T-cell (primary cell): ENCODE measurements around the gene CREBBP. TPM values are rescaled to one million over a fixed set of nuclear protein-coding genes. Genes with fewer than 3 reads are reported as not detected.

ENCODE experiments used
- ATAC-seq, 4 experiments: fragments of 200-7000 bp in 3 of 4; fragments of 150-1000 bp in 1 of 4; cut with Tn5 transposase; replicated peaks in 1 of 4; 1 replicate in 3 of 4; 2 replicates in 1 of 4; pipeline ENCODE4 v1.10.0; 2021; ENCODE audit warnings: moderate library complexity in 3 of 4, mild to moderate bottlenecking in 2 of 4, moderate number of reproducible peaks in 1 of 4
- CTCF ChIA-PET, 2 donors: fragments of 300-600 bp; sonication (Branson Sonifier 250); formaldehyde crosslinking; loops; one replicate each; lab custom pipeline; 2022; ENCODE audit warnings: antibody characterized with exemption in 2 of 2; lab: Charles Lee
- POLR2A ChIA-PET, 2 donors: fragments of 300-600 bp; sonication (Branson Sonifier 250); formaldehyde crosslinking; loops; one replicate each; lab custom pipeline; 2022; ENCODE audit warnings: antibody characterized with exemption in 2 of 2; lab: Charles Lee
- DNase-seq, 35 experiments: peaks; one replicate each; pipeline versions ENCODE4 v3.0.0 to v3.0.0-alpha.2; 2013 to 2023
- H3K27ac ChIP-seq: one replicate; pipeline ENCODE4 v1.5.1; 2013; ENCODE audit warnings: low read length
- H3K27me3 ChIP-seq, 2 experiments: replicated peaks in 1 of 2; 1 replicate in 1 of 2; 2 replicates in 1 of 2; pipeline versions ENCODE4 v1.6.1 to v1.7.0; 2013; ENCODE audit warnings: low read length in 1 of 2, mixed read lengths in 1 of 2; ENCODE audit not compliant: control insufficient read depth in 2 of 2, insufficient read depth in 2 of 2; ENCODE audit errors: extremely low read depth in 1 of 2
- H3K36me3 ChIP-seq, 2 donors: 1 replicate in 1 of 2; 2 replicates in 1 of 2; pipeline versions ENCODE4 v1.6.1 to v1.7.0; 2013; ENCODE audit warnings: low read length in 1 of 2; ENCODE audit not compliant: control insufficient read depth in 2 of 2, insufficient read depth in 1 of 2; ENCODE audit errors: extremely low read depth in 1 of 2
- H3K4me1 ChIP-seq, 2 experiments: 1 replicate in 1 of 2; 2 replicates in 1 of 2; pipeline versions ENCODE4 v1.6.1 to v1.7.0; 2013; ENCODE audit warnings: low read length in 2 of 2, mixed read lengths in 1 of 2; ENCODE audit not compliant: insufficient read depth in 2 of 2, control insufficient read depth in 1 of 2; ENCODE audit errors: extremely low read depth in 1 of 2
- H3K4me3 ChIP-seq, 2 donors: 1 replicate in 1 of 2; 2 replicates in 1 of 2; pipeline versions ENCODE4 v1.5.1 to v1.7.0; 2013; ENCODE audit warnings: mild to moderate bottlenecking in 2 of 2, low read length in 1 of 2, moderate library complexity in 1 of 2; ENCODE audit not compliant: control insufficient read depth in 1 of 2; ENCODE audit errors: extremely low read depth in 1 of 2
- H3K9me3 ChIP-seq: 2 replicates; pipeline ENCODE4 v1.7.0; 2013
- H3K27ac Mint-ChIP-seq, 2 donors: one replicate each; pipeline ENCODE4 v1.8.0; 2020 to 2021; ENCODE audit warnings: mild to moderate bottlenecking in 2 of 2, mixed read lengths in 2 of 2
- H3K27me3 Mint-ChIP-seq, 2 donors: one replicate each; pipeline ENCODE4 v1.8.0; 2021 to 2022; ENCODE audit warnings: mixed read lengths in 2 of 2
- H3K36me3 Mint-ChIP-seq: one replicate; pipeline ENCODE4 v1.8.0; 2021; ENCODE audit warnings: mixed read lengths
- H3K4me1 Mint-ChIP-seq, 3 donors: one replicate each; pipeline ENCODE4 v1.8.0; 2020 to 2022; ENCODE audit warnings: mixed read lengths in 3 of 3, mild to moderate bottlenecking in 1 of 3
- H3K4me3 Mint-ChIP-seq, 3 donors: one replicate each; pipeline ENCODE4 v1.8.0; 2020 to 2022; ENCODE audit warnings: mild to moderate bottlenecking in 3 of 3, mixed read lengths in 3 of 3, moderate library complexity in 3 of 3
- H3K9me3 Mint-ChIP-seq, 3 donors: one replicate each; pipeline ENCODE4 v1.8.0; 2020 to 2022; ENCODE audit warnings: mixed read lengths in 3 of 3
- WGBS: methylation state at CpG from one replicate; pipeline ENCODE4 v1.1.5; 2013; ENCODE audit warnings: missing lambda C conversion rate; ENCODE audit not compliant: insufficient coverage; 5-methylcytosine and 5-hydroxymethylcytosine counted together
- total RNA-seq, 35 experiments: library from RNA in 6 of 35; stranded (reverse) in 6 of 35; fragments of 120-200 nt in 1 of 35; gene quantifications; one replicate each; pipeline versions ENCODE4 v1.2.1 to v1.2.4 and lab custom pipeline; 2013 to 2026

CREBBP gene
- total RNA-seq, 5 donors from 2014 or later (not counting 1 experiment from before 2014, with no cell fraction given) = 114 to 183 (median 127) TPM

- Histone ChIP-seq H3K9me3 (no peaks in the 10 kb centered on the region), H3K27ac (no peak overlapping the region), H3K4me1 (no peaks in the 10 kb centered on the region), H3K4me3 (no peak overlapping the region), H3K27me3 (no peaks in the 10 kb centered on the region), H3K36me3 (peaks cover 17 to 91% of the 10 kb centered on the region in 2 donors)
- Mint-ChIP-seq H3K4me1 (peaks cover 0 to 7% (median 0%) of the 10 kb centered on the region in 3 donors), H3K27ac (no peak overlapping the region), H3K4me3 (no peak overlapping the region), H3K27me3 (no peaks in the 10 kb centered on the region), H3K9me3 (no peaks in the 10 kb centered on the region), H3K36me3 (peaks cover 49% of the 10 kb centered on the region)
- WGBS = 100% methylated on average over 1 of the region's 5 CpGs
- no peak for ATAC-seq
- ChIA-PET CTCF (interaction anchor here in 1 of 2 donors (1.1 kb wide), 1 partner anchor 11 kb away, joined by 3 read pairs; no protein-coding TSS in a partner anchor), POLR2A (interaction anchor here in 1 of 2 donors (0.6 kb wide), 1 partner anchor 24 kb away, joined by 3 read pairs; no protein-coding TSS in a partner anchor)
- no peak for DNase-seq
Observed at GRCh38 chr16:3771513-3771912, 109.0 kb downstream of the CREBBP start.

DNA sequence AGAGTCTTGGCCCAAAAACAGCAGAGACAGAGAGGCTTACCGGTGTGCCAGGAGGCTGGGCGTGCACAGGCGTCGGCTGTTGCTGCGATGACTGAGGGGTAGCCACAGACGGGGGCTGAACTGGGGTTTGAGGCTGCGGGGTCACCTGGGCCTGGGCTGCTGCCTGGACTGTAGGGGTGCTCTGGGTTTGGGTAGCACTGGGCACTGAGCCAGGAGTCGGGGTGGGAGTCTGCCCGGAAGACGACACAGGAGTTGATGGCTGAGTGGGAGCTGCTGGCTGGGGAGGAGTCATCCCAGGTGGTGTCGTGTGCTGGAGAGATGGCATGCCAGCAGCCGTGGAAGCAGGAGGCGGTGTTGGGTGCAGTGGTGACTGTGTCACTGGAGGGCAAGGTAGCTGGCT, 110.0 kb downstream of the CREBBP start:
- Mint-ChIP-seq H3K4me3 (no peak overlapping the region), H3K9me3 (no peaks in the 10 kb centered on the region), H3K36me3 (peaks cover 51% of the 10 kb centered on the region), H3K4me1 (peaks cover 0 to 8% (median 1%) of the 10 kb centered on the region in 3 donors), H3K27ac (peak overlapping the region in 1 of 2 donors; percentile 2), H3K27me3 (no peaks in the 10 kb centered on the region)
- Histone ChIP-seq H3K4me3 (no peak overlapping the region), H3K36me3 (peaks cover 17 to 92% of the 10 kb centered on the region in 2 donors), H3K9me3 (no peaks in the 10 kb centered on the region), H3K27ac (no peak overlapping the region), H3K4me1 (no peaks in the 10 kb centered on the region), H3K27me3 (no peaks in the 10 kb centered on the region)
- WGBS = 98% methylated on average over 10 of the region's 13 CpGs
- POLR2A ChIA-PET = no interaction called here
- CTCF ChIA-PET = no interaction called here
- no peak for DNase-seq
- no peak for ATAC-seq

GRCh38 chr16:3769942-3770341, 110.6 kb downstream of the CREBBP start:
- Histone ChIP-seq H3K9me3 (no peaks in the 10 kb centered on the region), H3K36me3 (peaks cover 17 to 91% of the 10 kb centered on the region in 2 donors), H3K27me3 (no peaks in the 10 kb centered on the region), H3K4me1 (no peaks in the 10 kb centered on the region), H3K4me3 (no peak overlapping the region), H3K27ac (no peak overlapping the region)
- Mint-ChIP-seq H3K27ac (no peak overlapping the region), H3K4me3 (no peak overlapping the region), H3K27me3 (no peaks in the 10 kb centered on the region), H3K36me3 (peaks cover 54% of the 10 kb centered on the region), H3K9me3 (no peaks in the 10 kb centered on the region), H3K4me1 (peaks cover 0 to 8% (median 1%) of the 10 kb centered on the region in 3 donors)
- 97% methylated on average over 11 of the region's 13 CpGs for WGBS
- DNase-seq (no peak), ATAC-seq (no peak)
- POLR2A ChIA-PET = no interaction called here
- CTCF ChIA-PET = no interaction called here

GRCh38 chr16:3769013-3769412, 111.5 kb downstream of the CREBBP start:
- Histone ChIP-seq H3K36me3 (peaks cover 17 to 88% of the 10 kb centered on the region in 2 donors), H3K27me3 (no peaks in the 10 kb centered on the region), H3K9me3 (no peaks in the 10 kb centered on the region), H3K27ac (no peak overlapping the region), H3K4me3 (no peak overlapping the region), H3K4me1 (no peaks in the 10 kb centered on the region)
- DNase-seq = no peak
- WGBS = 100% methylated on average over 8 of the region's 12 CpGs
- no peak overlapping the region for H3K27ac Mint-ChIP-seq
- ChIA-PET POLR2A (interaction anchor here in 1 of 2 donors (0.6 kb wide), 1 partner anchor 637 kb away, joined by 3 read pairs; no protein-coding TSS in a partner anchor), CTCF (no interaction called here)
- peaks cover 45% of the 10 kb centered on the region for H3K36me3 Mint-ChIP-seq
- H3K27me3 Mint-ChIP-seq = no peaks in the 10 kb centered on the region
- H3K4me3 Mint-ChIP-seq = no peak overlapping the region
- no peak for ATAC-seq
- H3K9me3 Mint-ChIP-seq = no peaks in the 10 kb centered on the region
- H3K4me1 Mint-ChIP-seq = peaks cover 0 to 8% (median 1%) of the 10 kb centered on the region in 3 donors

- no peak for DNase-seq
- Mint-ChIP-seq H3K27ac (peak overlapping the region in 1 of 2 donors; percentile 23), H3K4me3 (no peak overlapping the region), H3K27me3 (no peaks in the 10 kb centered on the region), H3K9me3 (no peaks in the 10 kb centered on the region), H3K36me3 (peaks cover 34% of the 10 kb centered on the region), H3K4me1 (peaks cover 0 to 8% (median 3%) of the 10 kb centered on the region in 3 donors)
- H3K4me1 ChIP-seq = no peaks in the 10 kb centered on the region
- H3K27me3 ChIP-seq = no peaks in the 10 kb centered on the region
- CTCF ChIA-PET = no interaction called here
- H3K4me3 ChIP-seq = no peak overlapping the region
- ATAC-seq = no peak
- no peak overlapping the region for H3K27ac ChIP-seq
- H3K36me3 ChIP-seq = peaks cover 14 to 80% of the 10 kb centered on the region in 2 donors
- no peaks in the 10 kb centered on the region for H3K9me3 ChIP-seq
- 92% methylated on average over 2 of the region's 9 CpGs for WGBS
- POLR2A ChIA-PET = no interaction called here
Observed at GRCh38 chr16:3767333-3767986, 113.1 kb downstream of the CREBBP start.

DNA sequence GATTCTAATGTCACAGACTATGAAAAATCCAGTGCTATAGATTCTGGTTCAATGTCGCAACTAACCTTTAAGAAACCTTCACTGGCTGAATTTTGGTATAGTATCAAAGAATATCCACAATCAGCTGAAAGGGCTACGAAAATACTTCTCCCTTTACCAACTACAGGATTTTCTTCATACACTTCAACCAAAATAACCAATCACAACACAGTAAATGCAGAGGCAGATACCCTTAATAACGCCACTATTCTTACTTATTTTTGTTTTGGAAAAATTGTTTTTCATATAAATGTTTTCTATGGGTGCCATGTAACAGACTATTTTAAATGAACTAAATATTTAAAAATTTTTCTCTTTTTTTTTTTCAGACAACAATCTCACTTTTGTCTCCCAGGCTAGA, 114.3 kb downstream of the CREBBP start:
- H3K27me3 ChIP-seq = no peaks in the 10 kb centered on the region
- H3K27ac ChIP-seq = no peak overlapping the region
- Mint-ChIP-seq H3K4me1 (peaks cover 0 to 8% (median 3%) of the 10 kb centered on the region in 3 donors), H3K27me3 (no peaks in the 10 kb centered on the region), H3K4me3 (no peak overlapping the region), H3K36me3 (peaks cover 40% of the 10 kb centered on the region), H3K27ac (no peak overlapping the region), H3K9me3 (no peaks in the 10 kb centered on the region)
- 100% methylated on average over 1 of the region's 3 CpGs for WGBS
- H3K4me3 ChIP-seq = no peak overlapping the region
- no peak for DNase-seq
- ChIA-PET POLR2A (interaction anchor here in 1 of 2 donors (0.5 kb wide), 1 partner anchor 73 kb away, joined by 13 read pairs; no protein-coding TSS in a partner anchor), CTCF (interaction anchor here in 1 of 2 donors (0.7 kb wide), 1 partner anchor 16 kb away, joined by 3 read pairs; no protein-coding TSS in a partner anchor)
- no peaks in the 10 kb centered on the region for H3K9me3 ChIP-seq
- ATAC-seq = no peak
- H3K36me3 ChIP-seq = peaks cover 20 to 84% of the 10 kb centered on the region in 2 donors
- no peaks in the 10 kb centered on the region for H3K4me1 ChIP-seq
